Measurements from ENCODE around the gene KLHL7.

- TF ChIP-seq CTCF (IDR thresholded peaks at IDR 0.05) (no peak), EP300 (IDR thresholded peaks at IDR 0.05) (no peak), POLR2A (IDR thresholded peaks at IDR 0.05) (no peak)
Measured at GRCh38 chr7:23208316-23208715, 102.7 kb downstream of the KLHL7 start.
